Stomach smooth muscle (tissue), 2 donors: ENCODE results near the gene SOWAHB.

Experiments used
- H3K27ac ChIP-seq: one replicate; pipeline ENCODE4 v1.7.0; 2013; ENCODE audit warnings: mild to moderate bottlenecking, low read length, inconsistent platforms
- H3K27me3 ChIP-seq, 2 donors: one replicate each; pipeline ENCODE4 v1.7.0; 2013; ENCODE audit warnings: low read length in 2 of 2; ENCODE audit not compliant: insufficient read depth in 2 of 2, control insufficient read depth in 1 of 2
- H3K36me3 ChIP-seq, 2 donors: one replicate each; pipeline ENCODE4 v1.7.0; 2013; ENCODE audit warnings: low read length in 2 of 2; ENCODE audit not compliant: control insufficient read depth in 2 of 2, insufficient read depth in 2 of 2
- H3K4me1 ChIP-seq: one replicate; pipeline ENCODE4 v1.7.0; 2013; ENCODE audit warnings: low read length; ENCODE audit not compliant: control insufficient read depth, insufficient read depth
- H3K4me3 ChIP-seq, 2 donors: one replicate each; pipeline ENCODE4 v1.7.0; 2013; ENCODE audit warnings: low read length in 2 of 2
- H3K9ac ChIP-seq, 2 donors: one replicate each; pipeline ENCODE4 v1.7.0; 2013; ENCODE audit warnings: low read length in 2 of 2, mild to moderate bottlenecking in 1 of 2
- H3K9me3 ChIP-seq, 2 donors: one replicate each; pipeline ENCODE4 v1.7.0; 2013; ENCODE audit warnings: low read length in 2 of 2; ENCODE audit not compliant: control insufficient read depth in 2 of 2
- donor health status: healthy.
- donor health status: Pancreatic carcinoma.

SOWAHB gene

DNA sequence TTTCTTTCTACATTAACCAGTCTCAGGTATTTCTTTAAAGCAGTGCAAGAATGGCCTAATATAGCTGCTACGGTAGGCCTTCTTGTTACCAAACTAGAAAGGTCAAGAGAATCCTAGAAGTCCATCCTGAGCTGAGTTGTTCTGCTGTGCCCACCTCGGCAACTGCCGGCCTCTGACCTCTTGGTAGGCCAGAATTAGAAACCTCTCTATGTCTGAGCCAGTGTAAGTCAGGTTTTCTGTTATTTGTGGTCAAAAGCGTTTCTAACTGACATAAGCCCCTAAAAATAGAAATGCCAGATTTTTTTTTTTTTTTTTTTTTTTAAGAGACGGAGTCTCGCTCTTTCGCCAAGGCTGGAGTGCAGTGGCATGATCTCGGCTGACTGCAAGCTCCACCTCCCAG, 43.1 kb downstream of the SOWAHB start:
- Histone ChIP-seq H3K36me3 (no peaks in the 10 kb centered on the region), H3K9ac (no peak overlapping the region), H3K4me1 (peaks cover 4% of the 10 kb centered on the region), H3K9me3 (no peaks in the 10 kb centered on the region), H3K27ac (no peak overlapping the region), H3K4me3 (no peak overlapping the region), H3K27me3 (no peaks in the 10 kb centered on the region)

DNA sequence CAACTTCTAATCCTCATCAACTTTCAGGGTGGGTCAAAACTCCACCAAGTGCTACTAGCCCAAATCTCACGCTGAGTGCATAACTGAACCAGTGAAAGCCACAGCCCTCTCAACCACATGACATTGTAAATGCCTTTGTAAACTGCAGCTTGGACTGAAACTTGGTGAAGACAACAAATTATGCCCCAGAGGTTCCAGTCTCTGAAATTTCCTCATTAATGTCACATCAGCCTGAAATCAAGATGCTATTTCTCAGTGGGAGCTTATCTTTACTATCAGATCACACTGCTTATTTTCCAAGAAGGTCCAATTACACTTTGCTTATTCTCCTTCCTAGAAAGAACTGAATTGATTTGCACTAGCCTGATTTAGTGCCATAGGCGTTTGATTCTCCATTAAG, 46.6 kb downstream of the SOWAHB start:
- no peak overlapping the region for H3K9ac ChIP-seq
- peaks cover 0 to 3% of the 10 kb centered on the region in 2 donors for H3K9me3 ChIP-seq
- H3K27ac ChIP-seq: no peak overlapping the region
- H3K27me3 ChIP-seq: no peaks in the 10 kb centered on the region
- H3K4me1 ChIP-seq: peaks cover 3% of the 10 kb centered on the region
- no peak overlapping the region for H3K4me3 ChIP-seq
- no peaks in the 10 kb centered on the region for H3K36me3 ChIP-seq

DNA sequence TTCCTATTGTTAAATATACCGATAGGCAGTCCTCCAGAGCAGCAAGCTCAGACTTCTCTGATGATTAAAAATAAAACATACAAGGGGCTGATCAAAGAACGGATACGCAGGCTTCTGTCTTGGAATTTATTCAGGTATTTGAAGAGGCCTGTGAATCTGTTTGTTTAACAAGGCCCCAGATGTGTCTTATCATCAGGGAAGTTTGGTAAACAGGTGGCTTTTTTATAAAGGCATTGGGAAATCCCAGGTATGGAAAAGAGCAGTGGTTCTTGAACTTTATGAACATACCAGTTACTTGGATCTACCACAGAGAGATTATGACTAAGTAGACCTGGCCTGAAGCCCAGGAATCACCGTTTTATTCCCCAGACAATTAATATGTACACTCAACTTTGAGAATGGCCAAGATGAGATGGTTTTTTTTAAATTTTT, 47.9 kb downstream of the SOWAHB start:
- Histone ChIP-seq H3K9ac (no peak overlapping the region), H3K9me3 (peaks cover 0 to 3% of the 10 kb centered on the region in 2 donors), H3K27me3 (no peaks in the 10 kb centered on the region), H3K4me1 (no peaks in the 10 kb centered on the region), H3K4me3 (no peak overlapping the region), H3K27ac (no peak overlapping the region), H3K36me3 (no peaks in the 10 kb centered on the region)
